Measurements from ENCODE around the gene ZEB2.

ZEB2 gene

DNA sequence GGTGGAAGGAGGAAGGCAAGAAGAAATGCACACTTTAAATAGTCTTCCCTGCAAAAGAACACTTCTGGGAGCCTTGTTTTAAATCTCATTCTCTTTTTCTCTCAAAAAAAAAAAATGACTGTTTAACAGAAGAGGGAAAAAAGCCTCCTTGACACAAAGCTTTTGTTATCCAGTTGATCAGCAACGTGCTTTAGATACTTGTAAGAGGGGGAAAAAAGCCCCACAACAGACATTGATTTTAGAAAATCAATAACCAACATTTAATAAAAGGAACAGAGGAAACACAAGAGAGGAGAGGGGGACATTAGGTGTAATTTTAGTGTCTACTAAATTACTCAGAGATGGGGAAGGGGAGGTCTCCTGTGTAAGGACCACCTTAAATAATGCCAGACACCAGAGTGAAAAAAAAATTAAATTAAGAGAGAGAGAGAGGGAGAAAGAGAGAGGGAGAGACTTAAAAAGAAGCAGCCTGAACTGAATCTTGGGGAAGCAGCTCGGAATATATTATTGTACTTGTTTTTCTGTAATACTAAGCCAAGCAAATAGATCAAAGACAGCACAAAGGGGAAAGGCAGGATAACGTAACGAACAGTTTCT lies 4.7 kb downstream of the ZEB2 start:
- no peak overlapping the region for H3K27ac Mint-ChIP-seq
- DNase-seq (no peak), ATAC-seq (replicated peaks) (no peak)
- H3K4me3 Mint-ChIP-seq, result peak overlapping the region in 1 of 2 donors; percentile 74
- H3K4me1 Mint-ChIP-seq (ENCODE audit: low read depth in 2 of 2), result peaks cover 48 to 51% of the 10 kb centered on the region in 2 donors
- H3K27me3 Mint-ChIP-seq, result peaks cover 7 to 8% of the 10 kb centered on the region in 2 donors
- H3K9me3 Mint-ChIP-seq, result peaks cover 0 to 2% of the 10 kb centered on the region in 2 donors
- peaks cover 64% of the 10 kb centered on the region for H3K36me3 Mint-ChIP-seq (ENCODE audit: insufficient read depth)

- peak overlapping the region in 1 of 2 donors; percentile 74 for H3K4me3 Mint-ChIP-seq
- ATAC-seq (replicated peaks), result no peak
- no peak for DNase-seq
- peaks cover 69% of the 10 kb centered on the region for H3K36me3 Mint-ChIP-seq (ENCODE audit: insufficient read depth)
- peaks cover 0 to 2% of the 10 kb centered on the region in 2 donors for H3K9me3 Mint-ChIP-seq
- H3K27me3 Mint-ChIP-seq, result peaks cover 7 to 10% of the 10 kb centered on the region in 2 donors
- H3K4me1 Mint-ChIP-seq (ENCODE audit: low read depth in 2 of 2), result peaks cover 48 to 52% of the 10 kb centered on the region in 2 donors
- H3K27ac Mint-ChIP-seq, result no peak overlapping the region
Measured at GRCh38 chr2:144514616-144515091, 5.3 kb downstream of the ZEB2 start.

GRCh38 chr2:144513388-144514101 lies 6.4 kb downstream of the ZEB2 start:
- H3K4me1 Mint-ChIP-seq (ENCODE audit: low read depth in 2 of 2), result peaks cover 57 to 62% of the 10 kb centered on the region in 2 donors
- H3K27ac Mint-ChIP-seq, result no peak overlapping the region
- H3K4me3 Mint-ChIP-seq, result peak overlapping the region in 1 of 2 donors; percentile 74
- H3K9me3 Mint-ChIP-seq, result peaks cover 0 to 2% of the 10 kb centered on the region in 2 donors
- peaks cover 7 to 10% of the 10 kb centered on the region in 2 donors for H3K27me3 Mint-ChIP-seq
- peak; percentile 7 for ATAC-seq (replicated peaks)
- H3K36me3 Mint-ChIP-seq (ENCODE audit: insufficient read depth), result peaks cover 80% of the 10 kb centered on the region
- peak in 2 of 3 experiments; percentile 40 to 45 for DNase-seq

- DNase-seq (no peak), ATAC-seq (replicated peaks) (no peak)
- Mint-ChIP-seq H3K4me3 (peak overlapping the region in 1 of 2 donors; percentile 74), H3K4me1 (ENCODE audit: low read depth in 2 of 2) (peaks cover 63 to 68% of the 10 kb centered on the region in 2 donors), H3K9me3 (peaks cover 0 to 2% of the 10 kb centered on the region in 2 donors), H3K27me3 (peaks cover 7 to 10% of the 10 kb centered on the region in 2 donors), H3K36me3 (ENCODE audit: insufficient read depth) (peaks cover 86% of the 10 kb centered on the region), H3K27ac (no peak overlapping the region)
Measured at GRCh38 chr2:144512891-144513351, 7.0 kb downstream of the ZEB2 start.

- DNase-seq (no peak), ATAC-seq (replicated peaks) (no peak)
- Mint-ChIP-seq H3K4me1 (ENCODE audit: low read depth in 2 of 2) (peaks cover 67 to 73% of the 10 kb centered on the region in 2 donors), H3K4me3 (peak overlapping the region in 1 of 2 donors; percentile 74), H3K27me3 (peaks cover 7 to 10% of the 10 kb centered on the region in 2 donors), H3K27ac (no peak overlapping the region), H3K36me3 (ENCODE audit: insufficient read depth) (peaks cover 91% of the 10 kb centered on the region), H3K9me3 (peaks cover 0 to 2% of the 10 kb centered on the region in 2 donors)
Measured at GRCh38 chr2:144512470-144512869, 7.4 kb downstream of the ZEB2 start.

GRCh38 chr2:144511937-144512336 lies 8.0 kb downstream of the ZEB2 start:
- H3K27ac Mint-ChIP-seq, result no peak overlapping the region
- peak overlapping the region in 1 of 2 donors; percentile 74 for H3K4me3 Mint-ChIP-seq
- peaks cover 7 to 10% of the 10 kb centered on the region in 2 donors for H3K27me3 Mint-ChIP-seq
- ATAC-seq (replicated peaks) (no peak), DNase-seq (no peak)
- H3K9me3 Mint-ChIP-seq, result peaks cover 0 to 2% of the 10 kb centered on the region in 2 donors
- H3K4me1 Mint-ChIP-seq (ENCODE audit: low read depth in 2 of 2), result peaks cover 69 to 78% of the 10 kb centered on the region in 2 donors
- peaks cover 96% of the 10 kb centered on the region for H3K36me3 Mint-ChIP-seq (ENCODE audit: insufficient read depth)

DNA sequence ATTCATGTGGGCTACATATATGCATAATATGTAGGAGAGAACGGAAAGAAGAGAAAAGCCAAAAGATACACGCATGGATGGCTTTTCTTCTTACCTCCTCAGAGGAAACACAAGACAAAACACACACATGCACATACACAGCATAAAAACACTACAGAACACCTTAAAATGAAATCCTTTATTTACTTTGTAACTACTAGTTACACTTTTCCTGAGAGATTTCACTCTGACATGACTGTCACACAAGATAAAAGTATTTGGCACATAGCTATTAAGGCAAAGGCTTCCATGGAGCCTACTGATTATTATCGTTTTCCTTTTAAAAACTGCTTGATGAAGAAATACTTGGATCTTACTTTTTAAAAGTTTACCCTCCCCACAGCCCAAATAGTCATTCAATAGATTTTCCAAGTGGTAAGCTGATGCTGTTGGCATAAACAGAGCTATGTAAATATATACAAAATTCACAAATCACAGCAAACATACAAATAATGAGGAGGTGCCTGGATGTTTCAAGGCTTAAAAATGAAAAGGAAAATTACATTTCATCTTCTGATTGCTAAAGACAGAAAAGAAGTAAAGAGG lies 8.6 kb downstream of the ZEB2 start:
- peaks cover 7 to 10% of the 10 kb centered on the region in 2 donors for H3K27me3 Mint-ChIP-seq
- H3K36me3 Mint-ChIP-seq (ENCODE audit: insufficient read depth), result peaks cover 99% of the 10 kb centered on the region

DNA sequence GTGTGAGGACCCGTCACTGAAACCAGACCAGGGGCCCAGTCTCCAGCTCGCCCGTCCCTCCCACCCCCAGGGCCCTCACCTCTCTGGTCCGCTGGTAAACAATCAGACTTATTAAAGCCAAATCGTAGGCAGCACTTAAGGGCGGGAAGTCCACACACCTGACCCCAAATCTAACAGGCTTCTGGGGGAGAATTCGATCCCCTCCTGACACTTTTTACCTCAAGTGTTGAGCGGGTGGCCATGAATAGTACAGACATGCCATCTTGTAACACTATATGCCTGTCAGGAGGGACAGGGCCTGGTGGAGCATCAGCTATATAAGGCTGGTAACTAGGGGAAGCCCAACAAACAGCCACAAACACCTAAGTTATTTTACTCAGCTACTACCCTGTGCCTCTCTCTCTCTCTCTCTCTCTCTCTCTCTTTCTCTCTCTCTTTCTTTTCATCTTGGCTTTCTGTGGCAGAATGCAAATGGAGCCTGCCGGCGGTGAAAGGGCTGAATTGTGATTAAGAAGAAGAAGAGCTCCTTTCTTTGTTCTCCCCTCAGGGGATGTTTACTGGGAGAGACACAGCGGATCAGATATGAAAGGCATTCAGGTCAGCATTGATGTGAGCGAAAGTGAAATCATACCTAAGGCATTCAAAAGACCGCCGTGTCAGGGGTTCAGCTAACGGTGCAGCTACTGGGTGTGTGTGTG lies 9.5 kb downstream of the ZEB2 start:
- H3K27ac Mint-ChIP-seq, result peak overlapping the region in 1 of 2 donors; percentile 98
- H3K27me3 Mint-ChIP-seq, result peaks cover 7 to 10% of the 10 kb centered on the region in 2 donors
- peak overlapping the region in 1 of 2 donors; percentile 74 for H3K4me3 Mint-ChIP-seq
- peak; percentile 61 to 70 (median 61) for DNase-seq
- peaks cover 0 to 2% of the 10 kb centered on the region in 2 donors for H3K9me3 Mint-ChIP-seq
- peak; percentile 77 for ATAC-seq (replicated peaks)
- peaks cover 68 to 87% of the 10 kb centered on the region in 2 donors for H3K4me1 Mint-ChIP-seq (ENCODE audit: low read depth in 2 of 2)
- peaks cover 92% of the 10 kb centered on the region for H3K36me3 Mint-ChIP-seq (ENCODE audit: insufficient read depth)

More for the DNA sequence above, 8.6 kb downstream of the ZEB2 start:
- no peak for ATAC-seq (replicated peaks)
- DNase-seq, result no peak
- Mint-ChIP-seq H3K4me1 (ENCODE audit: low read depth in 2 of 2) (peaks cover 69 to 82% of the 10 kb centered on the region in 2 donors), H3K27ac (peak overlapping the region in 1 of 2 donors; percentile 98), H3K9me3 (peaks cover 0 to 2% of the 10 kb centered on the region in 2 donors), H3K4me3 (peak overlapping the region in 1 of 2 donors; percentile 74)

GRCh38 chr2:144509879-144510221 lies 10.1 kb downstream of the ZEB2 start:
- DNase-seq (no peak), ATAC-seq (replicated peaks) (no peak)
- Mint-ChIP-seq H3K27me3 (peaks cover 7 to 10% of the 10 kb centered on the region in 2 donors), H3K4me3 (peak overlapping the region in 1 of 2 donors; percentile 75), H3K4me1 (ENCODE audit: low read depth in 2 of 2) (peaks cover 70 to 88% of the 10 kb centered on the region in 2 donors), H3K27ac (peak overlapping the region in 1 of 2 donors; percentile 98), H3K36me3 (ENCODE audit: insufficient read depth) (peaks cover 92% of the 10 kb centered on the region), H3K9me3 (peaks cover 0 to 2% of the 10 kb centered on the region in 2 donors)

DNA sequence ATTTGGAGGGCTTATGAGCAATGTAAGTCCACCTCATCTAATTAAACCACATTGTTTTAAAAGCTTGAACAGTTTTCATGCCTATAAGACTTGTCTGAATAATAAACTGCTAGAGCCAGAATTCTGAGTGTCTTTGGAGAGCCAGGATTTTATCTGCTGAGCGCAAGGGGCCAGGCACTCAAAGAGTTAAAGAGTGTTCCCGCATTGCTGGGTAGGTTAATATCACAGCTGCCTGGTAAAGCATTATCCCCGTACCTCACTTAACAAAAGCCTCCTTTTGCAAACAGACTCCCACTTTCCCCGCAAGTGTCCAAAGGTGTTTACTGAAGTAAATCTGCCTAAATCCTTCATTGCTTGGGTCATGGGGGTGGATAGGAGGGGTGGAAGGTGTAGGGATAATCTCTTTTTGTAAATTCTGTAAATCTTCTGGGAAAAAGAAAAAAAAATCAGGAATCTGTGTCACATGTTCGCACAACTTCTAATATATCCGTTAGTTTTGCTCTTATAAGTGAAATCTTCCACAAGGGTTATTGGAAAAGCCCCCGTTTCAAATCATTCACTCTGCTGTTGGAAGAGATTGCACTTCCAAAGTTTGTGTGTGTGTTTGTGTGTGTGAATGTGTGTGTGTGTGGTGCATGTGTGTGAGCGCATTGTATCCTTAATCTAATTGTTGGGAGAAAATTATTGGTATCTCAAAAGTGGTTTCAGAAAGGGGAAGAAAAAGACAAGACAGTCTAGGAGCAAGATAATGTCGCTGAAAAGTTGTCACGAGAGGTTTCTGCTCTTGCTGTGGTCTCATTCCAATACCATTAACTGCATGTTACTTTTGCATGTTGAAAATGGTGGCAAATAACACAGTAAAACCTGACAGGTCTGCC lies 10.7 kb downstream of the ZEB2 start:
- H3K27ac Mint-ChIP-seq, result peak overlapping the region in 1 of 2 donors; percentile 98
- H3K9me3 Mint-ChIP-seq, result peaks cover 0 to 2% of the 10 kb centered on the region in 2 donors
- peak overlapping the region in 1 of 2 donors; percentile 75 for H3K4me3 Mint-ChIP-seq
- peaks cover 70 to 92% of the 10 kb centered on the region in 2 donors for H3K4me1 Mint-ChIP-seq (ENCODE audit: low read depth in 2 of 2)
- peaks cover 92% of the 10 kb centered on the region for H3K36me3 Mint-ChIP-seq (ENCODE audit: insufficient read depth)
- DNase-seq, result no peak
- no peak for ATAC-seq (replicated peaks)
- H3K27me3 Mint-ChIP-seq, result peaks cover 7 to 10% of the 10 kb centered on the region in 2 donors

- ATAC-seq (replicated peaks) (peak; percentile 51), DNase-seq (peak; percentile 46 to 55 (median 54))
- Mint-ChIP-seq H3K36me3 (ENCODE audit: insufficient read depth) (peaks cover 92% of the 10 kb centered on the region), H3K27ac (peak overlapping the region in 1 of 2 donors; percentile 98), H3K4me1 (ENCODE audit: low read depth in 2 of 2) (peaks cover 63 to 89% of the 10 kb centered on the region in 2 donors), H3K27me3 (peaks cover 7 to 10% of the 10 kb centered on the region in 2 donors), H3K9me3 (peaks cover 0 to 2% of the 10 kb centered on the region in 2 donors), H3K4me3 (peak overlapping the region in 1 of 2 donors; percentile 75)
Measured at GRCh38 chr2:144508172-144508851, 11.6 kb downstream of the ZEB2 start.

Data from effector memory CD8-positive, alpha-beta T cell (primary cell).